HCT116 (cell line): ENCODE results near the gene CD19. TPM values are rescaled to one million over a fixed set of nuclear protein-coding genes. Genes with fewer than 3 reads are reported as not detected.

Source experiments
- ATAC-seq: fragments of 200-7000 bp; cut with Tn5 transposase; 2 replicates; pipeline ENCODE4 v1.9.1; 2020; ENCODE audit warnings: mild to moderate bottlenecking, moderate library complexity
- BruUV-seq: library from RNA; stranded (reverse); fragments of 400-500 nt; replicated peaks from 2 replicates; lab custom pipeline; 2021; lab: Mats Ljungman, UMichigan
- CTCF ChIA-PET: fragments of 300-600 bp; sonication (Branson Sonifier 250); formaldehyde crosslinking; loops from one replicate; lab custom pipeline; 2021; ENCODE audit warnings: antibody characterized with exemption; lab: Charles Lee
- POLR2A ChIA-PET: fragments of 300-600, 350-600 bp; sonication (Branson Sonifier 250); formaldehyde crosslinking; loops from one replicate; lab custom pipeline; 2021; ENCODE audit warnings: antibody characterized with exemption; lab: Charles Lee
- RAD21 ChIA-PET, 2 experiments: fragments of 300-600 bp; sonication (Branson Sonifier 250); formaldehyde crosslinking; loops; one replicate each; lab custom pipeline; 2023; ENCODE audit warnings: low total read pairs in 2 of 2; ENCODE audit not compliant: uncharacterized antibody in 2 of 2, unreplicated experiment in 2 of 2, low non-redundant PET in 1 of 2; lab: Charles Lee
- DNase-seq: peaks from one replicate; pipeline ENCODE4 v3.0.0-alpha.2; 2010; ENCODE audit warnings: low read depth, low spot score
- H2AFZ ChIP-seq: fragments of 200-600 bp; shearing (Covaris generic), sonication (generic); 2 replicates; pipeline ENCODE4 v1.6.1; 2017; ENCODE audit warnings: low read depth, mixed run types, mixed read lengths, antibody characterized with exemption, low read length; ENCODE audit not compliant: poor library complexity, severe bottlenecking
- H3K27ac ChIP-seq: 2 replicates; pipeline ENCODE4 v1.5.1; 2012; ENCODE audit warnings: low read depth, low read length
- H3K27me3 ChIP-seq: fragments of 200-600 bp; sonication (generic); 2 replicates; pipeline ENCODE4 v1.6.1; 2016; ENCODE audit warnings: mixed run types, low read length, mixed read lengths; ENCODE audit not compliant: insufficient read depth
- H3K36me3 ChIP-seq, 2 experiments: fragments of 200-500 bp in 1 of 2; fragments of 200-600 bp in 1 of 2; sonication (Bioruptor generic) in 1 of 2; sonication (generic) in 1 of 2; 2 replicates each; pipeline versions ENCODE4 v1.5.1 to v1.6.1; 2014 to 2016; ENCODE audit warnings: low read length in 2 of 2, inconsistent platforms in 1 of 2, mixed read lengths in 1 of 2, mixed run types in 1 of 2; ENCODE audit not compliant: insufficient read depth in 2 of 2, control insufficient read depth in 1 of 2
- H3K4me1 ChIP-seq, 2 experiments: fragments of 200-600 bp in 1 of 2; sonication (generic) in 1 of 2; 2 replicates each; pipeline versions ENCODE4 v1.5.1 to v1.6.1; 2012 to 2017; ENCODE audit warnings: low read length in 2 of 2, inconsistent platforms in 1 of 2, mild to moderate bottlenecking in 1 of 2, mixed read lengths in 1 of 2, mixed run types in 1 of 2, moderate library complexity in 1 of 2; ENCODE audit not compliant: insufficient read depth in 2 of 2, control insufficient read depth in 1 of 2
- H3K4me2 ChIP-seq: fragments of 200-600 bp; sonication (generic); 2 replicates; pipeline ENCODE4 v1.6.1; 2017; ENCODE audit warnings: mixed run types, low read length, mixed read lengths
- H3K4me3 ChIP-seq, 2 experiments: fragments of 200-600 bp in 1 of 2; sonication (generic) in 1 of 2; replicated peaks in 1 of 2; 2 replicates each; pipeline ENCODE4 v1.5.1; 2011 to 2016; ENCODE audit warnings: low read length in 2 of 2, control low read depth in 1 of 2, low read depth in 1 of 2, mild to moderate bottlenecking in 1 of 2, mixed read lengths in 1 of 2, mixed run types in 1 of 2
- H3K79me2 ChIP-seq: fragments of 200-600 bp; sonication (generic); 2 replicates; pipeline ENCODE4 v1.6.1; 2017; ENCODE audit warnings: mild to moderate bottlenecking, mixed run types, low read length, moderate library complexity, mixed read lengths; ENCODE audit not compliant: insufficient read depth
- H3K9ac ChIP-seq: fragments of 200-600 bp; sonication (generic); 2 replicates; pipeline ENCODE4 v1.6.1; 2016; ENCODE audit warnings: low read length, mixed read lengths
- H3K9me2 ChIP-seq: fragments of 200-600 bp; sonication (generic), shearing (Covaris generic); 2 replicates; pipeline ENCODE4 v1.6.1; 2017; ENCODE audit warnings: mixed run types, mild to moderate bottlenecking, moderate library complexity; ENCODE audit not compliant: insufficient read depth
- H3K9me3 ChIP-seq, 2 experiments: fragments of 200-500 bp in 1 of 2; fragments of 200-600 bp in 1 of 2; sonication (Bioruptor generic) in 1 of 2; sonication (generic) in 1 of 2; 2 replicates each; pipeline ENCODE4 v1.6.1; 2014 to 2017; ENCODE audit warnings: low read length in 2 of 2, mixed read lengths in 2 of 2, inconsistent platforms in 1 of 2, low read depth in 1 of 2, mild to moderate bottlenecking in 1 of 2, mixed run types in 1 of 2, moderate library complexity in 1 of 2; ENCODE audit not compliant: control insufficient read depth in 1 of 2, insufficient read depth in 1 of 2
- H4K20me1 ChIP-seq: fragments of 200-600 bp; sonication (generic), shearing (Covaris generic); 2 replicates; pipeline ENCODE4 v1.6.1; 2017; ENCODE audit warnings: mixed run types, mild to moderate bottlenecking, moderate library complexity; ENCODE audit not compliant: insufficient read depth
- CBX3 ChIP-seq: IDR thresholded peaks from 2 replicates; pipeline ENCODE4 v1.6.1; 2012; ENCODE audit warnings: low read depth
- CEBPB ChIP-seq: IDR thresholded peaks from 2 replicates; pipeline ENCODE4 v1.6.1; 2012; ENCODE audit warnings: low read depth
- EGR1 ChIP-seq: IDR thresholded peaks from 2 replicates; pipeline ENCODE4 v1.6.1; 2012; ENCODE audit warnings: low read depth
- EZH2 ChIP-seq: fragments of 200-600 bp; sonication (generic); IDR thresholded peaks from 2 replicates; pipeline ENCODE4 v1.6.1; 2017; ENCODE audit warnings: antibody characterized with exemption, mixed run types
- EZH2phosphoT487 ChIP-seq: fragments of 200-600 bp; IDR thresholded peaks from 2 replicates; pipeline ENCODE4 v1.6.1; 2018; ENCODE audit warnings: antibody characterized with exemption, borderline replicate concordance
- POLR2A ChIP-seq: IDR thresholded peaks from 2 replicates; pipeline ENCODE4 v1.7.0; 2011; ENCODE audit warnings: borderline replicate concordance; ENCODE audit not compliant: insufficient read depth, insufficient read length; ENCODE audit errors: extremely low read depth
- POLR2AphosphoS5 ChIP-seq: IDR thresholded peaks from 2 replicates; pipeline ENCODE4 v1.6.1; 2011; ENCODE audit warnings: mild to moderate bottlenecking, low read depth, low read length, moderate library complexity
- RAD21 ChIP-seq: IDR thresholded peaks from 2 replicates; pipeline ENCODE4 v1.6.1; 2012; ENCODE audit warnings: low read depth, mild to moderate bottlenecking
- SP1 ChIP-seq: IDR thresholded peaks from 2 replicates; pipeline ENCODE4 v1.6.1; 2012; ENCODE audit warnings: low read depth
- SRF ChIP-seq: IDR thresholded peaks from 2 replicates; pipeline ENCODE4 v1.6.1; 2012; ENCODE audit warnings: low read depth
- YY1 ChIP-seq: IDR thresholded peaks from 2 replicates; pipeline ENCODE4 v1.6.1; 2011; ENCODE audit warnings: low read length, low read depth, moderate library complexity, mild to moderate bottlenecking; ENCODE audit not compliant: insufficient replicate concordance; ENCODE audit errors: extremely low read depth
- ZFX ChIP-seq: fragments of 450-650 bp; IDR thresholded peaks from 2 replicates; pipeline ENCODE4 v1.6.1; 2017
- ZNF274 ChIP-seq: fragments of 200-500 bp; sonication (Bioruptor generic); IDR thresholded peaks from 2 replicates; pipeline ENCODE4 v1.6.1; 2014; ENCODE audit warnings: mild to moderate bottlenecking, low read depth, low read length, inconsistent platforms
- intact Hi-C: fragments of 100-400 bp; cut with micrococcal nuclease; formaldehyde crosslinking; loops from 2 replicates; pipeline ENCODE4 v1.10.0; 2022
- total RNA-seq: library from RNA; stranded (reverse); gene quantifications from one replicate; pipeline ENCODE4 v1.2.1, GENCODE V29; 2021; ENCODE audit not compliant: unreplicated experiment
- TF ChIP-seq, protein P1 (sequence below): IDR thresholded peaks from 2 replicates; pipeline ENCODE4 v1.6.1; 2012
- TF ChIP-seq, protein P2 (sequence below): IDR thresholded peaks from 2 replicates; pipeline ENCODE4 v1.6.1; 2012; ENCODE audit warnings: low read depth
- TF ChIP-seq, protein P3 (sequence below), 3 experiments: fragments of 200-600 bp in 1 of 3; sonication (generic) in 1 of 3; IDR thresholded peaks in 2 of 3; conservative IDR thresholded peaks in 1 of 3; 2 replicates each; pipeline ENCODE4 v1.5.1; 2012 to 2017; ENCODE audit warnings: low read depth in 2 of 3, low read length in 2 of 3, antibody characterized with exemption in 1 of 3, borderline replicate concordance in 1 of 3, control low read depth in 1 of 3, mild to moderate bottlenecking in 1 of 3, mixed read lengths in 1 of 3, mixed run types in 1 of 3, moderate library complexity in 1 of 3; ENCODE audit not compliant: insufficient read depth in 1 of 3
- TF ChIP-seq, protein P4 (sequence below): IDR thresholded peaks from 2 replicates; pipeline ENCODE4 v1.6.1; 2011; ENCODE audit warnings: mild to moderate bottlenecking, low read length, moderate library complexity; ENCODE audit not compliant: insufficient replicate concordance; ENCODE audit errors: extremely low read depth

CD19 gene
- total RNA-seq, 1 experiment from 2014 or later, result 0.27 TPM

DNA sequence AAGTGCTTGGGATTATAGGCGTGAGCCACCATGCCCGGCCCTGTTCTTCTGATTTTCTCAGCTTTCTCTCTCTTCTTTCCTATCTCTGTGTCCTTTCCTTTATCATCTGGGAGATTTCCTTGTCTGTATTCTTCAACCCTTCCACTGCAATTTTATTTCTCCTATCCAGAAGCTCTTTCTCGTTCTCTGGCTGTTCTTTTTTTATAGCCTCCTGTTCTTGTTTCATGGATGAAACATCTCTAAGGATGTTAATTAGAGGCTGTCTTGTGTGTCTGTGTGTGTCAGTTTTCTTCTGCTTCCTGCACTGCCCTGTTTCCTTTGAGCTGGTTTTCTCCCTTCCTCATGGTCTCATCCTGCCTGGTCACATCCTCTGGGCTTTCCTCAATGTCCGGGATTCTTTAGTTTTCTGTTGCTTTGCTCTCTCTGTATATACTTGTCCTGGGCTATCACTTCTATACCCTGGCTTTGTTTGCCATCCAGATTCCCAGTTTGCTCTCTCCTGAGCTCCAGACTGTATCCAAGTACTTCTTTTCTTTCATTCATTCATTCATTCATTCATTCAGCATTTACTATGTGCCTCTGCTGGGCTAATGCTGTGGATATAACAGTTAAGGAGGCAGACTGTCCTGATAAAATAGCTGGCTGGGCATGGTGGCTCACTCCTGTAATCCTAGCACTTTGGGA is 55.5 kb downstream of the CD19 start:
- Histone ChIP-seq H3K27ac (no peak overlapping the region), H3K4me2 (no peak overlapping the region), H3K27me3 (no peaks in the 10 kb centered on the region), H3K36me3 (peaks cover 0 to 1% of the 10 kb centered on the region in 2 experiments; a peak in 2 of 4 replicates), H3K4me1 (no peaks in the 10 kb centered on the region), H3K9me3 (no peaks in the 10 kb centered on the region), H3K79me2 (no peaks in the 10 kb centered on the region), H4K20me1 (no peaks in the 10 kb centered on the region), H2AFZ (no peak overlapping the region), H3K9me2 (no peaks in the 10 kb centered on the region), H3K4me3 (no peak overlapping the region), H3K9ac (no peak overlapping the region)
- ChIA-PET RAD21 (no interaction called here), POLR2A (no interaction called here), CTCF (interaction anchor here (1.0 kb wide), 1 partner anchor 14 kb away, joined by 3 read pairs; no protein-coding TSS in a partner anchor)
- no peak for DNase-seq
- no TSS peak for BruUV-seq
- ATAC-seq, result no peak
- TF ChIP-seq, protein P1, sequence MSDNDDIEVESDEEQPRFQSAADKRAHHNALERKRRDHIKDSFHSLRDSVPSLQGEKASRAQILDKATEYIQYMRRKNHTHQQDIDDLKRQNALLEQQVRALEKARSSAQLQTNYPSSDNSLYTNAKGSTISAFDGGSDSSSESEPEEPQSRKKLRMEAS, result no peak
- TF ChIP-seq CEBPB (no peak), EGR1 (no peak), RAD21 (no peak), EZH2phosphoT487 (no peak), SP1 (no peak), YY1 (no peak), ZFX (no peak), SRF (no peak), POLR2A (no peak), ZNF274 (no peak), CBX3 (no peak), POLR2AphosphoS5 (no peak), EZH2 (no peak)
- TF ChIP-seq, protein P2, sequence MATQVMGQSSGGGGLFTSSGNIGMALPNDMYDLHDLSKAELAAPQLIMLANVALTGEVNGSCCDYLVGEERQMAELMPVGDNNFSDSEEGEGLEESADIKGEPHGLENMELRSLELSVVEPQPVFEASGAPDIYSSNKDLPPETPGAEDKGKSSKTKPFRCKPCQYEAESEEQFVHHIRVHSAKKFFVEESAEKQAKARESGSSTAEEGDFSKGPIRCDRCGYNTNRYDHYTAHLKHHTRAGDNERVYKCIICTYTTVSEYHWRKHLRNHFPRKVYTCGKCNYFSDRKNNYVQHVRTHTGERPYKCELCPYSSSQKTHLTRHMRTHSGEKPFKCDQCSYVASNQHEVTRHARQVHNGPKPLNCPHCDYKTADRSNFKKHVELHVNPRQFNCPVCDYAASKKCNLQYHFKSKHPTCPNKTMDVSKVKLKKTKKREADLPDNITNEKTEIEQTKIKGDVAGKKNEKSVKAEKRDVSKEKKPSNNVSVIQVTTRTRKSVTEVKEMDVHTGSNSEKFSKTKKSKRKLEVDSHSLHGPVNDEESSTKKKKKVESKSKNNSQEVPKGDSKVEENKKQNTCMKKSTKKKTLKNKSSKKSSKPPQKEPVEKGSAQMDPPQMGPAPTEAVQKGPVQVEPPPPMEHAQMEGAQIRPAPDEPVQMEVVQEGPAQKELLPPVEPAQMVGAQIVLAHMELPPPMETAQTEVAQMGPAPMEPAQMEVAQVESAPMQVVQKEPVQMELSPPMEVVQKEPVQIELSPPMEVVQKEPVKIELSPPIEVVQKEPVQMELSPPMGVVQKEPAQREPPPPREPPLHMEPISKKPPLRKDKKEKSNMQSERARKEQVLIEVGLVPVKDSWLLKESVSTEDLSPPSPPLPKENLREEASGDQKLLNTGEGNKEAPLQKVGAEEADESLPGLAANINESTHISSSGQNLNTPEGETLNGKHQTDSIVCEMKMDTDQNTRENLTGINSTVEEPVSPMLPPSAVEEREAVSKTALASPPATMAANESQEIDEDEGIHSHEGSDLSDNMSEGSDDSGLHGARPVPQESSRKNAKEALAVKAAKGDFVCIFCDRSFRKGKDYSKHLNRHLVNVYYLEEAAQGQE, result no peak
- TF ChIP-seq, protein P3, sequence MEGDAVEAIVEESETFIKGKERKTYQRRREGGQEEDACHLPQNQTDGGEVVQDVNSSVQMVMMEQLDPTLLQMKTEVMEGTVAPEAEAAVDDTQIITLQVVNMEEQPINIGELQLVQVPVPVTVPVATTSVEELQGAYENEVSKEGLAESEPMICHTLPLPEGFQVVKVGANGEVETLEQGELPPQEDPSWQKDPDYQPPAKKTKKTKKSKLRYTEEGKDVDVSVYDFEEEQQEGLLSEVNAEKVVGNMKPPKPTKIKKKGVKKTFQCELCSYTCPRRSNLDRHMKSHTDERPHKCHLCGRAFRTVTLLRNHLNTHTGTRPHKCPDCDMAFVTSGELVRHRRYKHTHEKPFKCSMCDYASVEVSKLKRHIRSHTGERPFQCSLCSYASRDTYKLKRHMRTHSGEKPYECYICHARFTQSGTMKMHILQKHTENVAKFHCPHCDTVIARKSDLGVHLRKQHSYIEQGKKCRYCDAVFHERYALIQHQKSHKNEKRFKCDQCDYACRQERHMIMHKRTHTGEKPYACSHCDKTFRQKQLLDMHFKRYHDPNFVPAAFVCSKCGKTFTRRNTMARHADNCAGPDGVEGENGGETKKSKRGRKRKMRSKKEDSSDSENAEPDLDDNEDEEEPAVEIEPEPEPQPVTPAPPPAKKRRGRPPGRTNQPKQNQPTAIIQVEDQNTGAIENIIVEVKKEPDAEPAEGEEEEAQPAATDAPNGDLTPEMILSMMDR (IDR thresholded peaks at IDR 0.05 in 2 of 3, conservative IDR thresholded peaks at IDR 0.05 in 1 of 3; ENCODE audit: borderline replicate concordance in 1 of 3, insufficient read depth in 1 of 3, low read depth in 2 of 3, low read length in 2 of 3), result no peak
- TF ChIP-seq, protein P4, sequence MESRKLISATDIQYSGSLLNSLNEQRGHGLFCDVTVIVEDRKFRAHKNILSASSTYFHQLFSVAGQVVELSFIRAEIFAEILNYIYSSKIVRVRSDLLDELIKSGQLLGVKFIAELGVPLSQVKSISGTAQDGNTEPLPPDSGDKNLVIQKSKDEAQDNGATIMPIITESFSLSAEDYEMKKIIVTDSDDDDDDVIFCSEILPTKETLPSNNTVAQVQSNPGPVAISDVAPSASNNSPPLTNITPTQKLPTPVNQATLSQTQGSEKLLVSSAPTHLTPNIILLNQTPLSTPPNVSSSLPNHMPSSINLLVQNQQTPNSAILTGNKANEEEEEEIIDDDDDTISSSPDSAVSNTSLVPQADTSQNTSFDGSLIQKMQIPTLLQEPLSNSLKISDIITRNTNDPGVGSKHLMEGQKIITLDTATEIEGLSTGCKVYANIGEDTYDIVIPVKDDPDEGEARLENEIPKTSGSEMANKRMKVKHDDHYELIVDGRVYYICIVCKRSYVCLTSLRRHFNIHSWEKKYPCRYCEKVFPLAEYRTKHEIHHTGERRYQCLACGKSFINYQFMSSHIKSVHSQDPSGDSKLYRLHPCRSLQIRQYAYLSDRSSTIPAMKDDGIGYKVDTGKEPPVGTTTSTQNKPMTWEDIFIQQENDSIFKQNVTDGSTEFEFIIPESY, result no peak
- intact Hi-C loops, result no loop called here
